HS-27A (cell line): ENCODE measurements around the gene TOP2B.
A peak's percentile ranks its signal among the peaks of the same experiment; 100 is the strongest.

ENCODE experiments used
- DNase-seq: peaks from one replicate; pipeline ENCODE4 v3.0.0-alpha.2; 2012; ENCODE audit warnings: low read depth, missing footprints

The TOP2B gene

GRCh38 chr3:25618028-25618427 is 46.7 kb downstream of the TOP2B start:
- no peak for DNase-seq

- DNase-seq = no peak
These were observed 53.5 kb downstream of the TOP2B start for GRCh38 chr3:25611193-25611592.

GRCh38 chr3:25610779-25611178 is 53.9 kb downstream of the TOP2B start:
- no peak for DNase-seq

GRCh38 chr3:25610167-25610566 is 54.5 kb downstream of the TOP2B start:
- no peak for DNase-seq

GRCh38 chr3:25604107-25604805 is 60.5 kb downstream of the TOP2B start:
- DNase-seq = peak; percentile 47

- no peak for DNase-seq
These were observed 61.0 kb downstream of the TOP2B start for GRCh38 chr3:25603703-25604102.

GRCh38 chr3:25597535-25598101 is 67.1 kb downstream of the TOP2B start:
- DNase-seq = no peak

GRCh38 chr3:25594007-25594502 is 70.7 kb downstream of the TOP2B start:
- DNase-seq = no peak

GRCh38 chr3:25593001-25593400 is 71.7 kb downstream of the TOP2B start:
- DNase-seq = no peak

GRCh38 chr3:25592510-25592968 is 72.2 kb downstream of the TOP2B start:
- peak; percentile 40 for DNase-seq

- DNase-seq = no peak
These were observed 74.9 kb downstream of the TOP2B start for GRCh38 chr3:25589783-25590258.

- DNase-seq = no peak
These were observed 75.5 kb downstream of the TOP2B start for GRCh38 chr3:25589104-25589782.

GRCh38 chr3:25588441-25589103 is 76.1 kb downstream of the TOP2B start:
- no peak for DNase-seq

GRCh38 chr3:25587975-25588374 is 76.7 kb downstream of the TOP2B start:
- no peak for DNase-seq

GRCh38 chr3:25587526-25587925 is 77.2 kb downstream of the TOP2B start:
- DNase-seq = no peak

- no peak for DNase-seq
These were observed 77.6 kb downstream of the TOP2B start for GRCh38 chr3:25587094-25587493.

GRCh38 chr3:25586553-25586952 is 78.2 kb downstream of the TOP2B start:
- DNase-seq = no peak

- no peak for DNase-seq
These were observed 78.6 kb downstream of the TOP2B start for GRCh38 chr3:25586167-25586505.

- DNase-seq = no peak
These were observed 79.1 kb downstream of the TOP2B start for GRCh38 chr3:25585361-25586166.

- no peak for DNase-seq
These were observed 80.5 kb downstream of the TOP2B start for GRCh38 chr3:25584011-25584789.

- DNase-seq = no peak
These were observed 81.4 kb downstream of the TOP2B start for GRCh38 chr3:25583343-25583742.
